HL-60/S4 (cell line): ENCODE data around the gene TSPAN15.

Experiments used
- in situ Hi-C: fragments of 300-500 bp; cut with MboI; formaldehyde crosslinking; loops from 2 replicates; pipeline ENCODE4 v1.14.3; 2022; ENCODE audit warnings: low sequenced_read_pairs

TSPAN15 gene

DNA sequence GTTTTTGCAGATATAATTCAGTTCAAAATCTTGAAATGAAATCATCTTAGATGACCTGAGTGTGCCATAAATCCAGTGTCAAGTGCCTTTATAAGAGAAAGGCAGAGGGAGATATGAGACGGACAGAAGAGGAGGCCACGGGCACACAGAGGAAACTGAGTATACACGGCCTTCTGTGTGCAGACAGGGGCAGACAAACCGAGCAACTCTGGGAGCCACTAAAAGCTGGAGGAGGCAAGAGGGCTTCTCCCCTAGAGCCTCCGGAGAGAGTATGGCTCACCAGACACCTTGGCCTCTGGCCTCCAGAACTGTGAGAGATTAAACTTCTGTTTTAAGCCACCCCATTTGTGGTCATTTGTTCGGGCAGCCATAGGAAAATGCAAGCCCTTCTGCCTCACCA lies 12.6 kb downstream of the TSPAN15 start:
- in situ Hi-C loops, result no loop called here

DNA sequence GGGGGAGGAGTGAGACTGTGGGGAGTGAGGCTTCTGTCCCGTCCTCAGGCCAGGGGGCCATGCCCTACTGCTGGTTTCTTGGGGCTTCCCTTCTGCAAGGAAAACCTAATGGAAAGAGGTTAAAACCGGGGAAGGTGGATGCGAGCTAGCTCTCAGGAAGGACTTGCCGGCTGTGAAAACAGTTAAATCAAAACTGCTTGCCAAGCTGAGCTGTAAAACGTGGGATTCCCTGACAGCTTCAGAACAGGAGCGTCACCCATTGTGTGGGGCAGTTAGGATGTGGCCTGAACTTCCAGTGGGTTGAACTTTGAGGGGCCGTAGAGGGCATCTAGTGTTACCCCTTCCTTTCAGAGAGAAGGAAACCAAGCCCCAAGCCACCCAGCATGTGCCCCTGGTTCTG lies 13.1 kb downstream of the TSPAN15 start:
- in situ Hi-C loops, result no loop called here

DNA sequence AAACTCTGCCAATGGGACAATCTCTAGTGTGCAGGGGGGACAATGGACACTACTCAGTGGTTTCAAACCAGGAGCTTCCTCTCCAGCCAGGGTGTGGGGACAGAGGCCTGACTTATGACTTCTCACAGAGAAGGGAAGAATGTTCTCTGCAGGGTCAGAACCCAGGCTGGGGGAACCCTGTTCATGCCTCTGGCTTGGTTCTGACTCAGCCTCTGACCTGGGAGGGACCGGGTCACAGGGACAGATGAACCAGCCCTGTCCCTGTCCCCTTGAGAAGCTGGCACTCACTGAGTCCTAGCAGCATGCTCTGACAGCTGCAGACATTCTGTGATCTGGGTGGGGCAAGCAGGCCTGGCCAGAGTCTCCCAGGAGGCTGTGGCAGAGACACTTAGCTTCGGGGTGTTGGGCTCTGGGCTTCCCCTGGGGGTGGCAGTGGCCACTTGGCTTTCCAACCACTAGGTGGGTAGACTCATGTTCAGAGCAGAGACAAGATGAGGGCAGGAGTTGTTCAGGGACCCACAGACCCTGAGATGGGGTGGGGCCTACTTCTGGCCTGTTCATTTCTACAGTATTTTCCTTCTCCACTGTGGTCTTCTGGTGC lies 13.6 kb downstream of the TSPAN15 start:
- in situ Hi-C loops, result no loop called here

DNA sequence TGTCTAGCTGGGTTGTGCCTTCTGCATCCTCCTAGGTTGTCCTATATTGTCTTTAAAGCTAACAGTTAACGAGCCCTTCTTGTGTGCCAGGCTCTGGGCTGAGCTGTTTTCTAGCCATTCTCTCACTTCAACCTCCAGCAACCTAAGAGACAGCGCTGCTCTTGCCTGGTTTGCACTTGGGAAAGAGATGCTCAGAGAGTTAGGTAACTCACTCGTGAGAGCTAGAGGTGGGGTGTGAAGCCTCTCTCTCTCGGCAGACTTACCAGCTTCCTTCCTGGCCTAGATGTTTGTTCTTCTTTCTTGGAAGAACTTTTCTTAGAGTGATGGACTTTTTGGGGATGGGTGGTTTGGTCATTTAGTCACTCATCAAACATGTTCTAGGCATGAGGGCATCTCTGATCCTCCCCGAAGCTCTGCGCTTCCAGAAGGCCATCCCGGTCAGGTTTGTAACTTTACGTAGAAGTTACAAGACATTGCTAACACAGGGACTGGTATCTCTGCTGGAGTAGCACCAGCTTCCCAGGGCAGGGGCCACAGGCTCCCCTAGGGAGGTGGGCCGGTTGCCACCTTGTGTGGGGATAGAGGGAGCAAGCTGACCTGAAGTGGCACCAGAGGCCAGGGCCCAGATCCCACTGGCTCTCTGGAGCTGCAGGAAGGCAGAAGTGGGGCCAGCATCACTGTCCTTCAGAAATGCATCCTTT lies 14.3 kb downstream of the TSPAN15 start:
- in situ Hi-C loops, result no loop called here

DNA sequence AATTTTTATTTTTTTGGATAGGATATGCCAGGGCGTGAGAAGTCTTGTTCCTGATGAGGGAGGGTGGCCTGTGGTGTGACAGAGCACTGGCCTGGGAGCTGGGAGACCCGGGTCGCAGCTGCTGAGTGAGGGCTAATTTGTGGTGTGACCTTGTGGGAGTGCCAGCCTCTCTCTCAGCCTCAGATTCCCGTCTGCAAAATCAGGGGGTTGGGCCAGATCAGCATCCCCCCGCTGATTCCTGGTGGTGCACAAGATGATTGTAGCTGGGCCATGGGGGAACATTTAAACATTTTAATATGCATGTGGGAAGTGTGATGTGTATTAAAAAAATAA lies 14.9 kb downstream of the TSPAN15 start:
- in situ Hi-C loops, result no loop called here

DNA sequence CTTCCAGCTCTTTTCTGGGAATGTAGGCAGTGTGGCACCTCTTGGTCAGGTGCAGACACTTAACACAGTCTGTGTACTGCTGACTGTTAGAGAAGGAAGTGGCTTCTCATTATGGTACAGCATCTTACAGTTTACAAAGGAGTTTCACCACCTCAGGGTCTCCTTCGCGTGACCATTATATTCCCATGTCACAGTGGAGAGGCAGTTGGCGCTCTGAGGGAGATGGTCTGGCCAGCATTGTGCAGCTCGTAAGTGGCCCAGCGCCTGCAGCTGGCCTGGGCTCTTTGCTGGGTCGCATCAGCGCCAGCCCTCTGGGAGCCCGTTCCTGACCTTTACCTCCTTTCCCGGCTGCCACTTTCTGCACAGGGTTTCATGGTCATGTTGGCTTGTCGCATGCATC lies 15.4 kb downstream of the TSPAN15 start:
- in situ Hi-C loops, result no loop called here

DNA sequence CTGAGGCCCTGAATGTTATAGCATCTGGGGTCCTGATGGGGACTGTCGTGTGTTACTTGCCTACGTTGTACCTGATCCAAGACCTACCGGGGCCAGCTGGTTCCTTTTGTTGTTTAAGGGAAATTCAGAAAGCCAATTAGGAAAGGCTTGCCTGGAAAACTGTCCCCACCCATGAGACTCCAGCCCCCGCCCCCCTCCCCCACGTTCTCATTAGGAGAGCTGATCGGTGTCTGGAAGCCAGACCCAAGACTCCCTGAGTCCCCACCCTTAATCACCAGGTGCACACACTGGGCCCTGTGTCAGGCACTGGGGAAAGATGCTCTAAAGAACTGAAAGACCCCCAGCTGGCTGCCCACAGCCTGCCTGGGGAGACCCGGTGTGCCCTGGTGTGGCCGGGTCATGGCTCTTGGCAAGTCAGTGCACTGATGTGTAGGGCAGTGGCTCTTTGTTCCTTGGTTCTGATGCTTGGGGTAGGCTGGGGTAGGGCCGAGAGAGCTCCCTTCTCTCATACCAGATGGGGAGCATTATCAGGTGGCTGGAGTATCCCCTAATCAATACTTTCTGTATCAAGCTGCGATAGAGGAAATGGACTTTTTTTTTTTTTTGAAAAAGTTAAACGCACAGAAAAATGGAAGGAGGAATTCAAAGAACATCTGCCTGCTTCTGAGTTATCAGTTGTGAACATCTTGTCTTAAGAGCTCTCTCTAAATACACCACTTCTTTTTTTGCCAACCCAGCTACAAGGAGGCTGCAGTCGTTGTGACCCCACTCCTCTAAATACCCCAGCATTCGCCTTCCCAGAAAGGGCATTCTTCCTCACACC lies 16.9 kb downstream of the TSPAN15 start:
- in situ Hi-C loops, result no loop called here

DNA sequence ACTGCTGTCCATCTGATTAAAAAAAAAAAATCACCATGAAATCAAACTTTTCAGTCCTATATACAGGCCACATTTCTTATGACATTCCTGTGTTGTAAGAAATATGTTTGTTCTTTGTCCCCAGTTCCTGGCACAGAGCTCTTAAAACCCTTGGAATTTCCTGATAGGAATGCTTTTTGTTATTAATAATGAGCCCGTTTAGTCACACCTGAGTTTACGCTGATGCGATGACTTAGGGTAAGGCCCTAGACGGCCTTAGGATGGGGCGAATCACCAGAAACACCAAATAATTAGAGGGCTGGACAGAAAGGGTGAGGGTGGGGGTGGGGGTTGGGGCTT lies 17.5 kb downstream of the TSPAN15 start:
- in situ Hi-C loops, result no loop called here

DNA sequence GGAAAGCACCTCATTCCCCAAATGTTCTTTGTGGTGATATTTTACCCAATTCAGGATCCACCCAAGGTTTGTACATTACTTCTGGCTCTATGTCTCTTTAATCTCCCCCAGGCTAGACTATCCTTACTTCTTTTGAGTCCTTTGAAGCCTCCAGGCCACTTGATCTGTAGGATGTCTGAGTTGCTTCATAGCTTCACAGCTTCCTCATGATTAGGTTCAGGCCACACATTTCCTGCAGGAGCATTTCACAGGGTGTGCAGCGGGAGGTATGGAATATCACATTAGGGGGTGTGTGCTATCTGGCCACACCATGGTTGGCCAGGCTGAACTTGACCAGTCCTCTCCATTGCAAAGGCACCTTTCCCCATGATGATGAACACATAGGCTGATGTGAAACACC lies 18.7 kb downstream of the TSPAN15 start:
- in situ Hi-C loops, result no loop called here

DNA sequence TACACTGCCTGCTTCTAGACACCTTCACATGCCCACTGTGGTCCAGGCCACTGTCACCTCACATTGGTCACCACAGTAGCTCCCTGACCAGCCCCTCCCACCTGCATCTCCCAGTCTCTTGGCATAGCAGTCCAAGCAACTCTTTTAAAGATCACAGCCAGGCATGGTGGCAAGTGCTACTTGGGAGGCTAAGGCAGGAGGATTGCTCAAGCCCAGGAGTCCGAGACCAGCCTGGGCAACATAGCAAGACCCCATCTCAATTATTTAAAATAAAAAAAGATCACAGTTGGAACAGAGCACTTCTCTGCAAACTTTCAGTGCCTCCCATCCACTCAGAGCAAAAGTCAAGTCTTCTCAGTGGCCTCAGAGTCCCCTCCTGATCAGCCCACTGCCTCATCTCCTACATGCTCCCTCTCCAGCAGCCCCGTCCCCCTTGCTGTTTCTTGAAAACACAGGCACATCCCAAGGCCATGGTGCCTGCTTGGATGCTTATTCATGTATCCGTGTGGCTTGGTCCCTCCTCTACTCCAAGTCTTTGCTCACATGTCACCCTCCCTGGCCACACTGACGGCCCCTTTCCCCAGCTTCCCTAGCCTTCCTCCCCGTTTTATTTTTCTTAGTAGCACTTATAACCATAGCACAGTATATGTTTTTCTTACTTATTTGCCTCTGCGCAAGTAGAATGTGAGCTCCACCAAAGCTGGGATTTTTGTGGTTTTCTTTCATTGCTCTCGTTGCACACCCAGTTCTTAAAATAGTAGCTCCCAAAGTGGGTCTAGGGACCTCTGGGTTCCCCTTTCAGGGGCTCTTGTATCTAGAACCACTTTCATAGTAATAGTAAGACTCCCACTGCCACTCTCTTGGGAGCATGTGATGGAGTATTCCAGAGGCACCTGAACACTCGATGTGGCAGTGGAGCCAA lies 19.5 kb downstream of the TSPAN15 start:
- in situ Hi-C loops, result no loop called here

DNA sequence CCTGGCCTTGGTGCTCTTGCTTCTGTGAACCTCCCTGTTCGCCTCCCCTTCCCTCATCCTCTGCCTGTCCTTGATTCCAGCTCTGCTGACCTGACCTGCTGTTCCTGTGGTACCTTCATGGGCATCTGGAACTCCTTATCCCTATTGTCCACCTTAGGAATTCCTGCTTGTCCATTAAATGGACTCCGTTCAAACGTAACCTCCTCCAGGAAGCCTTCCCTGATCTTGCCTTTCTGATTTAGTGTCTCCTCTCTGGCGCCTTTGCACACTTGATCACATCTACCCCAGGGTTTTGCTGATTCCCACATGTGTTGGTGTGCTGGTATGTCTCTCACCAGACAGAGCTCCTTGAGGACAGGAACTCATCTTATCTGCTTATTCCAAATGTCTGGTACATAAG lies 20.9 kb downstream of the TSPAN15 start:
- in situ Hi-C loops, result no loop called here

DNA sequence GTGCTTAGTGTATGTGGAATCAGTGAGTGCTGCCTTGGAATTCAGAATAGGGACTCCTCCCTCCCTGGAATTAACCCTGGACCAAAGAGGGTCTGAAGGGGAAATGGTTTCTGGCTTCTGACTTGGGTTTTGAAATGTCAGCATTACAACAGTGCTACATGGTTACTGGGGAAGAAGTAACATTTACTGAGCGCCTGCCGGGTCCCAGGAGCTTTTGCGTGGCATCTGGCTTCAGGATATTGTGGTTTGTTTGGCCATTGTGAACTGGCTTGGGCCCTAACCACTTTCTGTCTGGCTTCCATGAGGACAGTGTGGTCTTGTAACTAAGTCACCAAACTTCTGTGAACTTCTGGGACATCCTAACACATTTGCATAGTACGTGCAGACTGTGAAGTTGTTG lies 21.3 kb downstream of the TSPAN15 start:
- in situ Hi-C loops, result no loop called here

DNA sequence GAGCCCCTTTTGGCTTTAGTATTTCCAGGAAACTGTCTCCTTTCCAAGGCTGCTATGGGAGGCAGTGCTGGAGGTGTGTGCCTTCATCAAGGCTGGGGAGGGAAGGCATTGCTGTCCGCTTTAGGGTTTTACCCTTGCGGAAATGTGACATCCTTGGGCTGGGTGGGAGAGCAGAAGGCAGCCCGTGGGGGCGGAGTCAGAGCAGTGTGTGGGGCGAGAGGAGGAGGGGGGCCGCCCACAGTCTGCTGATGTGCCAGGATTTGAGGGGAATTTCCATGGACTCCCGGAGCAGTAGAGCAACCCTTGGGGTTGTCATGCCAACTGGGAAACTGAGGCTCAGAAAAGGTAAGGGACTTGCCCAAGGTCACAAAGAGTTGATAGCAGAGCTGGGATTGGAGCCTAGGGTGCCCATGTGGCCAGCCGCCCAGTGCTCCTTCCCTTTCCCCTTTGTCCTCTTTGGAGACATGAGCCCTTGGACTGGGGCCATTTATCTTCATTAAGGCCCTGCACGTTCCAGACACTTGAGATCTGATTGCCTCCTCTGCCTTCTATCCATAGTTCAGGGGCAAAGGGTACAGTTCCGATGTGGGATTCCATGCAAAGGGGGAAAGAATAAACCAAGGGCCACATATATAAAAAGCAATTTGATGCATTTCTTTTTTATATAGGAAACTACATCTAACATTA lies 22.2 kb downstream of the TSPAN15 start:
- in situ Hi-C loops, result no loop called here

DNA sequence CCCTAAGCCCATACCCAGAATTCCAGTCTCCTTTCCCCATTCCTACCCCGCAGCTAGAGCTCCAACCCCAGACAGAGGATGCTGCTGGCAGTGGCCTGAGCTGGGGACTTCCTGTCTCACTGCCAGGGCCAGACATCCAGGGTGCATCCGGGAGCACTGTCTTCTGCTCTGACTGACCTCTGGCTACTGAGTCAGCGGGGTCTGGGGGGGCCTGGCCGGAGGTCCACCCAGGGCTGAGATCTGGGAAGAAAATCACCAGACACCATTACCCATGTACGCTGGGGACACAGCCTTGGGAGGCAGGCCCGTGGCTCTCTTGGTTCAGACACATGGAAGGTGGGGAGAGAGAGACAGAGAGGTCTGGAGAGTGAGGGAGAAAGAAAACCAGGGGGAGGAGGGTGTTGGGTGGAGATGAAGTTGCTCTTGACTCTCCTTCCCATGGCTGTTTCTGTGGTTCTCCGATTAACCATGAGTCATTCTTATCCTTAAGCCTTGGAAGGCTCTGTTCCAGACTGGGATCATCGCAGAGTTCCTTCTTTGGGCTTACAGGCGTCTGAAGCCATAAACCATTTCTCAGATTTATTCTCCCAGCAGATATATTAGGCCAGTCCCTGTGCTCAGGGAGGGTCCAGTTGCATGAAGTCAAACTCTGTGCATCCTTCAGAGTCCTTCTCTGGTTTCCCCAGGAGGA lies 23.6 kb downstream of the TSPAN15 start:
- in situ Hi-C loops, result no loop called here

DNA sequence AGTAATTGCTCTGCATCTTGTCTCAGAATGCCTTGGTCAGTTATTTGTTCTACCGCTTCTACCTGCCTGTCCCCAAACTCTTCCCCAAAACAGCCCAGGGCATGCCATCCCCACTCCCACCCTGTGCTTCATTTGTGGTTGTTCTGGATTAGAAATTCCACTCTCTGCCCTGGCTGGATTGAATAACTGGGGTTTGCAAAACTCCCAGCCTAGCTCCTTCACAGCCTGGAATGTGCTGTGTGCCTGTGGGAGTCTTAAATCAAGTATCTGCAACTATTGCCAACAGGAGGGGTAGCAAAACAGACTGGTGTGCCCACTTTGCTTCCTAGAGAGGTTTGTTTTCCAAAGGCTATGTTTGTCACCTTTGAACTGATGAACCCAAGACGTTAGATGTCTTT lies 24.2 kb downstream of the TSPAN15 start:
- in situ Hi-C loops, result no loop called here

DNA sequence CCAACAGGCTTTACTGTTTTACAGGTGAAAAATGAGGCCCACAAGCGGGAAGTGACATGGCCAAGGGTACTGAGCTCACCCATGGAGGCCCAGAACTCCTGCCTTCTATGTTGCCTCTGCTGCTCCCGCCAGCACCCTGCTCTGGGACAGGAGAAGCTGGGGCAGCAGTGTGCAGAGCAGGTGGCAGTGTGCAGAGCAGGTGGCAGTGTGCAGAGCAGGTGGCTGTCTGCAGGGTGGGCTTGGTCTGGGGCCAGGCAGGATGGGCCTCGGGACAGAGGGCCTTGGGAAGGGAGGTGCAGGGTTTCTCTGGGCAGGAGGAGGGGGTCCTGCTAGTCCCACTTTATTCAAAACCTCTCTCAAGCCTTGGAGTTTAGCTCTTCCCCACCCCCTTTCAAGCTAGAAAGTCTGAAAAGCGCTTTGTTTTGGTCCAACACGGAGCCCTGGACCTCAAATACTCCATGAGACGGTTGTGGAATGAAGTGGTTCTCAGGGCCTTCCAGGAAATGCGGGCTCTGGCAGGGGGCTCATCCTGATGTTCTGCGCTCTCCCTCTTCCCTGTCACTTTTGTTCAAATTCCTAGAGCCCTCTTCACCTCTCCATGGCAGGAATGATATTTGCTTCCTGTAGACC lies 26.8 kb downstream of the TSPAN15 start:
- in situ Hi-C loops, result no loop called here

DNA sequence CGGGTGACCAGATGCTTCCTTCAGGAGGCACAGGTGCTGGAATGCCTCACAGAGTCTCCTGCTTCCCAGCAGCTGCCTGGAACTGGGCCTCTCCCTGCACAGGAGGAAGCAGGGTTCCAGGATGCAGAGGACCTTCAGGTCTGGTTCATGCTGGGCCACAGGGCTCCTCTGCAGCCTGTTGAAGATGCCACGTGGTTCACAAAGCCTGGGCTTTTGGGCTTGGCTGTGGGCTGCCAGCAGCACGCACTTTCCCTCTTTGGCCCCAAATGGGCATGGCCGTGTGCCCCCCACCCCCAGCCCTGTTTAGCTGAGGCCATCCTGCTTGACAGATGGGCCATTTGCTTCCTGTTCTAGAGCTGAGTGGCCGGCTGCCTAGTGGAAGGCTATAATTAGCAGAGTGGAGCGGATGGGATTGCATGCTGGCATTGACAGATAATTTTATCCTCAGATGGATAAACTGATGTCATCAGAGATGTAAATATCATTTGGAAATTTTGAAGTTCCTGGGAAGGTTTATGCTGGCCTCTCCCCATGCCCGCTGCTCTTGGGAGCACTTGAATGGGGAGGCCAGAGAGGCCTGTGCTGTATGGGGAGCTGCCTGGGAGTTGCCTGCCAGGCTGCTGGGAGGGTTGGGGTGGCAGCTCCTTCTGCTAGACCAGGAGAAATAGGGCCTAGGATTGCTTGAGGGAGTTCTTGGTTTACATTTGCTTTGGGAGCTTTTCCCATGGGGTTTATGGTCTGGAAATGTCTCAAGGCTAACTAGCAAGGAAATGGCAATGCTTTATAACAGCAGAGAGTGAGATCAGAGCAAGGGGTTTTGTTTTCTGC lies 28.2 kb downstream of the TSPAN15 start:
- in situ Hi-C loops, result no loop called here

DNA sequence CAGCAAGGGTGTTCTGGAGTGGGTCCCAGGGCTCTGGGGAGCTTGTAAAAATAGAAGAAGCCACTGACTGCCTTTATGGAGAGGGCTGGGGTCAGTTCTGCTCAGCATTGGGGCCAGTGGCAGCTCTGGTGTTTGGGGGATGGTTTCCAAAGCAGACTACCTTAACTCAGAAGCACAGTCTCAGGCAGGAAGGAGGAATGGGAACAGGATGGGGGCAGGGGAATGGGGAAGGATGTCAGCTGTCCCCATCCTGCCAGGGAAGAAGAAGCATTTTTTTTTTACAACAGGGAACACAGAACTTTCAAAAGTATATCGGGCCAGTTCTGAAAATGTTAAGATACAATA lies 28.8 kb downstream of the TSPAN15 start:
- in situ Hi-C loops, result no loop called here

DNA sequence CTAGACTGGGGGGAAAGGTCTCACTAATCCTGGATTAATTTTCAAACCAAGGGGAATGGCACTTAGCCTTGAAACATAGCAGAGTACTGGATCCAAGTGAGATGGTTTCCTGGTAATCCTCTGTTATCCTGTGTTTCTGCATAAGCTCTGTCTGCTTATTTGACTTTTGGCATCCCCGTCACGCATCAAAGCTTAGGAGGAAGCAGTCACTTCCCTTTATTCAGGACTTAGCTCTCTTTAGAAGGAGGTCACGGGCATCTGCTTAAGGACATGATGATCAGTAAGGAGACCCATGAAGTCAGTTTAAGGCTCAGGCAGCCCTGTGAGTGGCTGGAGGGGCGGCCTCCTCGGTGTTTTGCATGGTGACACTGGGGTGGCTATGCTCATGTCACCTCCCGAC lies 30.0 kb downstream of the TSPAN15 start:
- in situ Hi-C loops, result no loop called here
